Measurements from ENCODE around the gene CD300C. TPM values are rescaled to one million over a fixed set of nuclear protein-coding genes. Genes with fewer than 3 reads are reported as not detected.
A peak's percentile ranks its signal among the peaks of the same experiment; 100 is the strongest.

The CD300C gene
- total RNA-seq, 4 donors from 2014 or later, result 0.59 to 1.8 (median 1.7) TPM; not detected in 1

DNA sequence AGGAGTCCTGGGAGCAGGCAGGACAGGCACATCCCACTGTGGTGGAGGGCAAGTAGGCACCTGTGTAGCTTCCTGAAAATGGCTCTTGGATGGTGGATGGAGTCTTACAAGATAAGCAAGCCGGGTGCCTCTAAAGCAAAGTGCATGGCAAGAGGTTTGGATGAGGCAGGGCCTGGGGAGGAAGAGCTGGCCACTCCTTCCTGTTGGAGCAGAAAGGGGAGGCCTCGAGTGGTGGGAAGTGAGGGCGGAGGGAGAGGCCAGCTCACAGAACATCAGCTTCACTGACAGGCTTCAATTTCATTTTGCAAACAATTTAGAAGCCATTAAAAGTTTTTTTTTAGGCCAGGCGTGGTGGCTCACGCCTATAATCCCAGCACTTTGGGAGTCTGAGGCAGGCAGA, 48.4 kb downstream of the CD300C start:
- no peak overlapping the region for H3K27ac ChIP-seq
- no peaks in the 10 kb centered on the region for H3K4me1 ChIP-seq
- H3K4me3 ChIP-seq, result no peak overlapping the region
- no peak for DNase-seq (ENCODE audit: low spot score in 2 of 2)
- TF ChIP-seq POLR2A (IDR thresholded peaks at IDR 0.05), result no peak
- TF ChIP-seq, protein P1, sequence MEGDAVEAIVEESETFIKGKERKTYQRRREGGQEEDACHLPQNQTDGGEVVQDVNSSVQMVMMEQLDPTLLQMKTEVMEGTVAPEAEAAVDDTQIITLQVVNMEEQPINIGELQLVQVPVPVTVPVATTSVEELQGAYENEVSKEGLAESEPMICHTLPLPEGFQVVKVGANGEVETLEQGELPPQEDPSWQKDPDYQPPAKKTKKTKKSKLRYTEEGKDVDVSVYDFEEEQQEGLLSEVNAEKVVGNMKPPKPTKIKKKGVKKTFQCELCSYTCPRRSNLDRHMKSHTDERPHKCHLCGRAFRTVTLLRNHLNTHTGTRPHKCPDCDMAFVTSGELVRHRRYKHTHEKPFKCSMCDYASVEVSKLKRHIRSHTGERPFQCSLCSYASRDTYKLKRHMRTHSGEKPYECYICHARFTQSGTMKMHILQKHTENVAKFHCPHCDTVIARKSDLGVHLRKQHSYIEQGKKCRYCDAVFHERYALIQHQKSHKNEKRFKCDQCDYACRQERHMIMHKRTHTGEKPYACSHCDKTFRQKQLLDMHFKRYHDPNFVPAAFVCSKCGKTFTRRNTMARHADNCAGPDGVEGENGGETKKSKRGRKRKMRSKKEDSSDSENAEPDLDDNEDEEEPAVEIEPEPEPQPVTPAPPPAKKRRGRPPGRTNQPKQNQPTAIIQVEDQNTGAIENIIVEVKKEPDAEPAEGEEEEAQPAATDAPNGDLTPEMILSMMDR (IDR thresholded peaks at IDR 0.05), result no peak
- TF ChIP-seq EP300 (IDR thresholded peaks at IDR 0.05), result no peak
- 59 to 69% methylated on average over 5 of the region's 5 CpGs for WGBS, 2 donors
- H3K27me3 ChIP-seq, result no peaks in the 10 kb centered on the region
- no peaks in the 10 kb centered on the region for H3K36me3 ChIP-seq
- no peaks in the 10 kb centered on the region for H3K9me3 ChIP-seq

DNA sequence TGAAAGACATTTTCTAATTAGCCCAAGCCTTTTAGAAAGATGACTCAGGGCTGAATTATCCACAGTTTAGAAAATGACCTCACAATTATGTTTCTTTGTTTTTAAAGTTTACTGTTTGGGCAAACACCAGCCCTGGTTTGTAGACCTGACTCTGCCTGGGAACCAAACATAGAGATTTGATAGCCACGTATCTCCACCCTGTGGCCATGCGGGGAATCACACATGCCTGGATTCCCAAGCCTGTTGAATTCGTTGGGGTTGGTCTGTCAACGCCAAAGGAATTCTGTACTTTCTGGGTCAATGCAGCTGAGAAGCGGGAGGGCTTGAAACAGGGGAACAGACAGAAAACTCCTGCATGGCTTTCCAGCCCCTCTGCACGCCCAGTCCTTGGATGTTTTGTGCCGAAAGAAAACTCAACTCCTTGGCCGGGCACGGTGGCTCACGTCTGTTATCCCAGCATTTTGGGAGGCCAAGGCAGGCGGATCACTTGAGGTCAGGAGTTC, 52.5 kb downstream of the CD300C start:
- Histone ChIP-seq H3K36me3 (no peaks in the 10 kb centered on the region), H3K27me3 (no peaks in the 10 kb centered on the region), H3K9me3 (no peaks in the 10 kb centered on the region), H3K27ac (no peak overlapping the region), H3K4me3 (no peak overlapping the region), H3K4me1 (no peaks in the 10 kb centered on the region)
- WGBS, 2 donors, result 36 to 37% methylated on average over 11 of the region's 11 CpGs
- TF ChIP-seq, protein P1 (IDR thresholded peaks at IDR 0.05), result peak; percentile 74 to 86 (median 84)
- TF ChIP-seq POLR2A (IDR thresholded peaks at IDR 0.05) (no peak), EP300 (IDR thresholded peaks at IDR 0.05) (no peak)
- DNase-seq (ENCODE audit: low spot score in 2 of 2), result peak; percentile 42 to 80

DNA sequence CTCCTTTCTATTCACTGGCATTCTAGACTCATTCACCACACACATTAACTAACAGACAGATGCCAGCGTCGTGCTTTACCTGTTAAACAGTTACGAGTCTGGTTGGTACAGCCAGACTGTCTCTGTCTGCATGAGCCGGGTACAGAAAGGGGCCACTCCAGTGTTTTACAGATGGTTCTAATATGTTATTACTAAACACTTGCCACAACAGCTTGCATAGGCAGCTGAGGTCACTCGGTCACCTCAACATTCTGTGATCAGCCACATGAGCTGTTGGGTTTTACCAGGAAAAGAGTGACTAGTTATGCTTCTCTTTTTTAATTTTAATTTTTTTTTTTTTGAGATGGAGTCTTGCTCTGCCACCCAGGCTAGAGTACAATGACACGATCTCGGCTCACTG, 54.3 kb downstream of the CD300C start:
- H3K27ac ChIP-seq, result no peak overlapping the region
- H3K9me3 ChIP-seq, result no peaks in the 10 kb centered on the region
- no peak overlapping the region for H3K4me3 ChIP-seq
- no peak for DNase-seq (ENCODE audit: low spot score in 2 of 2)
- 74 to 84% methylated on average over 7 of the region's 7 CpGs for WGBS, 2 donors
- H3K36me3 ChIP-seq, result no peaks in the 10 kb centered on the region
- no peaks in the 10 kb centered on the region for H3K4me1 ChIP-seq
- H3K27me3 ChIP-seq, result no peaks in the 10 kb centered on the region
- TF ChIP-seq POLR2A (IDR thresholded peaks at IDR 0.05), result no peak
- TF ChIP-seq EP300 (IDR thresholded peaks at IDR 0.05), result no peak
- TF ChIP-seq, protein P1 (IDR thresholded peaks at IDR 0.05), result no peak

Other genes starting within 250 kb of the CD300C start
- gene KIF19, start 219.9 kb downstream of the CD300C start, total RNA-seq, result 100 to 1,000 TPM in 3 of 4 donors, 10 to 100 TPM in 1; 77.4 to 211 (median 117) TPM
- gene BTBD17, start 184.2 kb downstream of the CD300C start, total RNA-seq, result not detected
- gene GPR142, start 178.6 kb downstream of the CD300C start, total RNA-seq, result 1 to 10 TPM in 1 of 4 donors, under 1 TPM in 1, not detected in 2; 0.59 to 2.8 TPM
- 10 to 100 TPM; 41.6 to 96.4 (median 55.1) TPM for gene GPRC5C, start 114.0 kb downstream of the CD300C start, total RNA-seq
- gene CD300A, start 79.5 kb downstream of the CD300C start, total RNA-seq, result 10 to 100 TPM in 2 of 4 donors, 1 to 10 TPM in 2; 6.8 to 12.6 (median 9.8) TPM
- under 1 TPM in 2 of 4 donors, not detected in 2; 0.21 to 0.44 TPM for gene CD300LB, start 14.6 kb downstream of the CD300C start, total RNA-seq
- not detected for gene CD300H, start 21.4 kb upstream of the CD300C start, total RNA-seq
- not detected for gene CD300LD, start 46.2 kb upstream of the CD300C start, total RNA-seq
- gene CD300E, start 77.6 kb upstream of the CD300C start, total RNA-seq, result 1 to 10 TPM in 1 of 4 donors, under 1 TPM in 3; under 0.01 to 1.8 (median 0.51) TPM
- 1 to 10 TPM in 1 of 4 donors, not detected in 3; 2.1 TPM for gene CD300LF, start 166.8 kb upstream of the CD300C start, total RNA-seq
- gene RAB37, start 191.1 kb upstream of the CD300C start, total RNA-seq, result 1 to 10 TPM in 3 of 4 donors, under 1 TPM in 1; 0.87 to 4.4 (median 2.3) TPM
- 10 to 100 TPM; 42.2 to 55.2 (median 53.0) TPM for gene NHERF1, start 202.5 kb upstream of the CD300C start, total RNA-seq
- gene NAT9, start 230.2 kb upstream of the CD300C start, total RNA-seq, result 10 to 100 TPM; 27.5 to 78.6 (median 43.2) TPM